Neural crest cell (in vitro differentiated cells): ENCODE results near the gene SCLT1. TPM values are rescaled to one million over a fixed set of nuclear protein-coding genes. Genes with fewer than 3 reads are reported as not detected.

Experiments used
- DNase-seq: peaks from one replicate; pipeline ENCODE4 v3.0.0; 2021; ENCODE audit warnings: low read depth, mixed read lengths, low spot score
- H3K27ac Mint-ChIP-seq: one replicate; pipeline ENCODE4 v1.8.0; 2021; ENCODE audit warnings: mild to moderate bottlenecking, mixed read lengths; ENCODE audit not compliant: unreplicated experiment
- H3K27me3 Mint-ChIP-seq: 2 replicates; pipeline ENCODE4 v1.8.0; 2021; ENCODE audit warnings: low read depth, mild to moderate bottlenecking, mixed read lengths
- H3K36me3 Mint-ChIP-seq: 2 replicates; pipeline ENCODE4 v1.8.0; 2021; ENCODE audit warnings: low read depth, mild to moderate bottlenecking, mixed read lengths
- H3K4me1 Mint-ChIP-seq: 2 replicates; pipeline ENCODE4 v1.8.0; 2021; ENCODE audit warnings: mixed read lengths
- H3K4me3 Mint-ChIP-seq: one replicate; pipeline ENCODE4 v1.8.0; 2021; ENCODE audit warnings: mild to moderate bottlenecking, mixed read lengths
- H3K9me3 Mint-ChIP-seq: 2 replicates; pipeline ENCODE4 v1.8.0; 2021; ENCODE audit warnings: mixed read lengths
- long read RNA-seq: library from polyadenylated mRNA; unstranded; transcript quantifications from one replicate; pipeline ENCODE4 v2.0.0, GENCODE V29; 2020
- total RNA-seq: library from RNA; stranded (reverse); gene quantifications from 2 replicates; pipeline ENCODE4 v1.2.1, GENCODE V29; 2021
- TF ChIP-seq, protein P1 (sequence below): fragments of 200-600 bp; sonication (generic); conservative IDR thresholded peaks from 2 replicates; pipeline ENCODE4 v1.5.0; 2021; ENCODE audit warnings: antibody characterized with exemption, mild to moderate bottlenecking

The SCLT1 gene
- total RNA-seq = 21.7 and 22.7 TPM in 2 replicates
- long read RNA-seq, partial matches to known transcripts = 32 of 45 reads
- long read RNA-seq, other reads (novel, unspliced or antisense) = 9 of 45 reads

DNA sequence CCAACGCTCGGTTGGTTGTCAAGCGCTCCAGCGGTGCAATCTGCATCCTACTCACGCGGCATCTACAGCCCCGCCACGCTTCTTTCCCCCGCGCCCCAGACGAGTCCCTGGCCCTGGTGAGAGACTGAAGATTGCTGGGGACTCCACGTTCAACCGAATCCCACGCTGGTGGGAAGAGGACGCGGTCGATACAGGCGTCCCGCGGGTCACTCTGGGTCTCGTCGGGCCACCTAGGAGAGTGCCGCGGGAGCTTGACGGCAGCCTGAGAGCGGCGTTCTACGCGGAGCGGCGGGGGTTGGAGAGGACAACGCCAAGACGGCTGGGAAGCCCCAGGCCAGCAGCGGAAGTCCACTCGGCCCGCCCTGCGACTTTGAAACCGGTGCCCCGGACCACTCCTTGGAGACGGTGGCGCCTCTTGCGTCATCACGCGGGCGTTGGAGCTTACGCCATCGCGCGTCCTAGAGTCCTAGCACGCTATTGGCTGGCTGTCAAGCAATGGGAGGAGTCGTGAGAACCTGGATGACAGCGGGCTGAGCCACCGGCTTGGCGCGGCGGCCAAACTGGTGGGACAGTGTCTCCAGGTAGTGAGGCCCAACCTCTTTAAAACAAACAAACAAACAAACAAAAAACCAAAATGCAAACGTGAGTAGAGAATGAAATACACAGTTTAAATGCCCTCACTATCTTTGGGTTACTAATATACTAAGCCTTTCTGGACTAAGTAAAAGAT lies at the start of gene SCLT1:
Gene SCLT1, minus strand, starts transcription at position 349 of the 730 bp plus-strand sequence. CDS start 436 bp downstream, outside the sequence.
- DNase-seq = peak; percentile 93
- peaks cover 25% of the 10 kb centered on the region for H3K4me1 Mint-ChIP-seq
- no peaks in the 10 kb centered on the region for H3K9me3 Mint-ChIP-seq
- peak within 1 kb of the TSS; percentile 36 for H3K27ac Mint-ChIP-seq
- H3K4me3 Mint-ChIP-seq = peak within 1 kb of the TSS; percentile 46
- H3K27me3 Mint-ChIP-seq = no peaks in the 10 kb centered on the region
- TF ChIP-seq, protein P1, sequence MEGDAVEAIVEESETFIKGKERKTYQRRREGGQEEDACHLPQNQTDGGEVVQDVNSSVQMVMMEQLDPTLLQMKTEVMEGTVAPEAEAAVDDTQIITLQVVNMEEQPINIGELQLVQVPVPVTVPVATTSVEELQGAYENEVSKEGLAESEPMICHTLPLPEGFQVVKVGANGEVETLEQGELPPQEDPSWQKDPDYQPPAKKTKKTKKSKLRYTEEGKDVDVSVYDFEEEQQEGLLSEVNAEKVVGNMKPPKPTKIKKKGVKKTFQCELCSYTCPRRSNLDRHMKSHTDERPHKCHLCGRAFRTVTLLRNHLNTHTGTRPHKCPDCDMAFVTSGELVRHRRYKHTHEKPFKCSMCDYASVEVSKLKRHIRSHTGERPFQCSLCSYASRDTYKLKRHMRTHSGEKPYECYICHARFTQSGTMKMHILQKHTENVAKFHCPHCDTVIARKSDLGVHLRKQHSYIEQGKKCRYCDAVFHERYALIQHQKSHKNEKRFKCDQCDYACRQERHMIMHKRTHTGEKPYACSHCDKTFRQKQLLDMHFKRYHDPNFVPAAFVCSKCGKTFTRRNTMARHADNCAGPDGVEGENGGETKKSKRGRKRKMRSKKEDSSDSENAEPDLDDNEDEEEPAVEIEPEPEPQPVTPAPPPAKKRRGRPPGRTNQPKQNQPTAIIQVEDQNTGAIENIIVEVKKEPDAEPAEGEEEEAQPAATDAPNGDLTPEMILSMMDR = no peak
- H3K36me3 Mint-ChIP-seq = peaks cover 5% of the 10 kb centered on the region

DNA sequence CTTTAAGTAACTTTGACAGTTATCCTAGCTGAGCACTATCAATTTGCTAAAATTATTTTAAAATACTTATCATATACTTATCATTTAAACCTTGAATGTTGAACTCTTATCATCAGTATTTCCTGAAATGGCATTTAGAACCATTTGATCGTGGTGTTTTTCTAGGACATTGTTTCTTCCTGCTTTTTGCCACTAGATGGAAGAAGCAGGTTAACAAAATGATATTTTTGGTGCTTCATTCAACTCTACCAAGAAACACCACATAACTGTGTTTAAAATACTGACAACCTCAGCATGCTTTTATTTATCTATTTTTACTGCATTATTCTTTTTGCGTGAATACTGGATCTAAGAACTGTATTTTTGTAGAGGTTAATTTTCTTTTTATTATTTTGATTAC lies 47.2 kb upstream of the SCLT1 start:
- Mint-ChIP-seq H3K36me3 (no peaks in the 10 kb centered on the region), H3K27me3 (no peaks in the 10 kb centered on the region)

DNA sequence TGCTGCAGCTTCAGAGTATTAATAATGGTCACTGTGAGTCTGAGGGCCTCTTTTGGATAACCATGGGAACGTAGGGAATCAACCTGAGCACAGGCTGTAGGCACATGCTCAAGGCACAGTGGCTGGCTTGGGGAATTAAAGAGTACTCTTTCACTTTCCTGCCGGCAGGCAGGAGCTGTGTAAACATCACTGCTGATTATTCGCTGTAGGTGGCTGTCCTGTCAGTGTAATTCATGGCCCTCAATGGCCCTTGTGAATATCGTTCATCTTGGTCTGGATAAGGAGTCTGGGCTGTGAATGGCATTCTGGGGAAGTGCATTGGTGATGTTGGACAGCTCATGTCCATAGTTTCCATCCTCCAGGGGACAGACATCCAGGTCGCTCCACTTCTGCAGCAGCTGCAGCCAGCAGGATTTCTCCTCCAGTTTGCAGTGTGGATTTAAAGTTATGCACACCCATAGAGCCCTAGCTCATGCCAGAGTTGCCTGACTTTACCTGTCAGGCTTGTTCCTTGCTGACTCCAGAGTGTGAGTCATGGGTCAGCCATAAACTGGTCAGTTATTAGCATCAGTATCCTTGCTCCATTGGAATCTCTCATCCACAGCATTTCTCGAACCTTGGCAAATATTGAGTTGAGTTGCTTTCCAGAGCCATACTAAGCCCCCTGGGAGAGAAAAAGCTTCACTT lies 45.6 kb upstream of the SCLT1 start:
- Mint-ChIP-seq H3K4me1 (no peaks in the 10 kb centered on the region), H3K4me3 (no peak overlapping the region), H3K9me3 (no peaks in the 10 kb centered on the region), H3K27ac (no peak overlapping the region), H3K27me3 (no peaks in the 10 kb centered on the region), H3K36me3 (no peaks in the 10 kb centered on the region)
- TF ChIP-seq, protein P1 = no peak
- DNase-seq = no peak

More for the DNA sequence above, 47.2 kb upstream of the SCLT1 start:
- H3K27ac Mint-ChIP-seq = no peak overlapping the region
- H3K4me3 Mint-ChIP-seq = no peak overlapping the region
- H3K4me1 Mint-ChIP-seq = peaks cover 4% of the 10 kb centered on the region
- DNase-seq = no peak
- TF ChIP-seq, protein P1 = no peak
- H3K9me3 Mint-ChIP-seq = no peaks in the 10 kb centered on the region

DNA sequence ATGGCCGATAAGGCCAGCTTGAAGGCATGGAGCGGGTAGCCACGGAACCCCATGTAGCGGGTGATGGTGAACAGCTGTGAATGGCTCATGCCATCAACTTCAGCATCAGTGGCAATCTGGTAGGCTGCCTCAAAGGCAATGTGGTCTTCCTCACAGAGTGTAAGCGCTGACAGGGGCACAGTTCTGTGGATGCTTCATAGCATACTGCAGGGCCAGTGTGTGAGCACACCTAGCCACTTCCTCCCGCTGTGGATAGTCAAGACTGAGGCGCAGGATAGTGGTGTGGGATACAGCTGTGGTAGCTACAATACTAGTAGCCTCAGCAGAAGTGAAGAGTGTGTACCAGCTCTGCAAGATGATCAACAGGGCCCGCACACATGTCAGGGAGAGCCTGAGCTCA lies 43.1 kb upstream of the SCLT1 start:
- Mint-ChIP-seq H3K36me3 (no peaks in the 10 kb centered on the region), H3K4me1 (no peaks in the 10 kb centered on the region), H3K27ac (no peak overlapping the region), H3K9me3 (peaks cover 3% of the 10 kb centered on the region), H3K27me3 (no peaks in the 10 kb centered on the region), H3K4me3 (no peak overlapping the region)
- TF ChIP-seq, protein P1 = no peak
- DNase-seq = no peak

DNA sequence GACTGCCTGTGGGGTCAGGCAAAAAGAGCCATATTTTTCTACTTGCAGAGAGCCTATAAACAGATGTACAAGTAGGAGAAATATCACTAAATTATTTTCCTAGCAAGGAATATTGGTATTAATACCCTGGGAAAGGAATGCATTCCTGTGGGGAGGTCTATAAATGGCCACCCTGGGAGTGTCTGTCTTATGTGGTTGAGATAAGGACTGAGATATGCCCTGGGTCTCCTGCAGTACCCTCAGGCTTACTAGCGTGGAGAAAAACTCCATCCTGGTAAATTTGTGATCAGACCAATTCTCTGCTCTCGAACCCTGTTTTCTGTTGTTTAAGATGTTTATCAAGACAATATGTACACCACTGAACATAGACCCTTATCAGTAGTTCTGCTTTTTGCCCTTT lies 38.0 kb upstream of the SCLT1 start:
- H3K36me3 Mint-ChIP-seq = no peaks in the 10 kb centered on the region
- no peak overlapping the region for H3K4me3 Mint-ChIP-seq
- peaks cover 8% of the 10 kb centered on the region for H3K9me3 Mint-ChIP-seq
- TF ChIP-seq, protein P1 = no peak
- no peaks in the 10 kb centered on the region for H3K4me1 Mint-ChIP-seq
- DNase-seq = no peak
- H3K27me3 Mint-ChIP-seq = no peaks in the 10 kb centered on the region
- H3K27ac Mint-ChIP-seq = no peak overlapping the region
